GM23338 (cell line): Measurements from ENCODE around the gene MIX23. TPM values are rescaled to one million over a fixed set of nuclear protein-coding genes. Genes with fewer than 3 reads are reported as not detected.
A peak's percentile ranks its signal among the peaks of the same experiment; 100 is the strongest.

Experiments
- ATAC-seq: fragments of 200-7000 bp; cut with Tn5 transposase; 3 replicates; pipeline ENCODE4 v1.9.1; 2020
- DNase-seq: peaks from one replicate; pipeline ENCODE4 v3.0.0-alpha.2; 2015; ENCODE audit warnings: low spot score
- H2AFZ ChIP-seq: fragments of 200-600 bp; sonication (generic); 2 replicates; pipeline ENCODE4 v1.8.0; 2016; ENCODE audit warnings: antibody characterized with exemption, mild to moderate bottlenecking, moderate library complexity
- H3F3A ChIP-seq: fragments of 200-600 bp; sonication (generic); replicated peaks from 2 replicates; pipeline ENCODE4 v1.8.0; 2017; ENCODE audit warnings: antibody characterized with exemption, mixed run types, low read depth
- H3K27ac ChIP-seq: fragments of 200-600 bp; sonication (generic); 2 replicates; pipeline ENCODE4 v1.6.1; 2016; ENCODE audit warnings: low read depth
- H3K27me3 ChIP-seq: fragments of 200-600 bp; sonication (generic); 2 replicates; pipeline ENCODE4 v1.8.0; 2016; ENCODE audit warnings: mild to moderate bottlenecking, mixed run types, moderate library complexity; ENCODE audit not compliant: insufficient read depth
- H3K36me3 ChIP-seq: fragments of 200-600 bp; sonication (generic); 2 replicates; pipeline ENCODE4 v1.8.0; 2016; ENCODE audit warnings: mild to moderate bottlenecking; ENCODE audit not compliant: insufficient read depth
- H3K4me1 ChIP-seq: fragments of 200-600 bp; sonication (generic); 2 replicates; pipeline ENCODE4 v1.8.0; 2016; ENCODE audit warnings: mild to moderate bottlenecking, moderate library complexity; ENCODE audit not compliant: insufficient read depth
- H3K4me2 ChIP-seq: fragments of 200-600 bp; sonication (generic); 2 replicates; pipeline ENCODE4 v1.7.1; 2017; ENCODE audit warnings: mixed run types
- H3K4me3 ChIP-seq: fragments of 200-600 bp; sonication (generic); 2 replicates; pipeline ENCODE4 v1.6.1; 2016; ENCODE audit warnings: mixed run types
- H3K79me2 ChIP-seq: fragments of 200-600 bp; sonication (generic); replicated peaks from 2 replicates; pipeline ENCODE4 v1.8.0; 2017; ENCODE audit warnings: mild to moderate bottlenecking; ENCODE audit not compliant: insufficient read depth
- H3K9me2 ChIP-seq: fragments of 200-600 bp; sonication (generic); 2 replicates; pipeline ENCODE4 v1.8.0; 2017; ENCODE audit not compliant: insufficient read depth
- H4K20me1 ChIP-seq: fragments of 200-600 bp; sonication (generic); replicated peaks from 2 replicates; pipeline ENCODE4 v1.8.0; 2017; ENCODE audit warnings: mild to moderate bottlenecking; ENCODE audit not compliant: insufficient read depth
- H3K27ac Mint-ChIP-seq: 2 replicates; pipeline ENCODE4 v1.8.0; 2020; ENCODE audit warnings: inconsistent platforms, mild to moderate bottlenecking, moderate library complexity, mixed read lengths
- H3K27me3 Mint-ChIP-seq: 3 replicates; pipeline ENCODE4 v1.8.0; 2022; ENCODE audit warnings: low read depth, mild to moderate bottlenecking, moderate library complexity, mixed read lengths, inconsistent platforms; ENCODE audit not compliant: insufficient read depth, poor library complexity
- H3K36me3 Mint-ChIP-seq: 3 replicates; pipeline ENCODE4 v1.8.0; 2021; ENCODE audit warnings: low read depth, mild to moderate bottlenecking, inconsistent platforms, moderate library complexity, mixed read lengths
- H3K4me1 Mint-ChIP-seq: 3 replicates; pipeline ENCODE4 v1.8.0; 2020; ENCODE audit warnings: mild to moderate bottlenecking, inconsistent platforms, mixed read lengths
- H3K4me3 Mint-ChIP-seq: 3 replicates; pipeline ENCODE4 v1.8.0; 2021; ENCODE audit warnings: moderate library complexity, mild to moderate bottlenecking, inconsistent platforms, mixed read lengths
- H3K9me3 Mint-ChIP-seq: 3 replicates; pipeline ENCODE4 v1.8.0; 2020; ENCODE audit warnings: moderate library complexity, mild to moderate bottlenecking, inconsistent platforms, mixed read lengths
- EZH2phosphoT487 ChIP-seq: fragments of 200-600 bp; sonication (generic); IDR thresholded peaks from one replicate; pipeline ENCODE4 v1.8.1; 2018; ENCODE audit warnings: antibody characterized with exemption; ENCODE audit not compliant: unreplicated experiment
- NANOG ChIP-seq: IDR thresholded peaks from 2 replicates; pipeline ENCODE4 v1.6.1; 2016; ENCODE audit warnings: antibody characterized with exemption, borderline replicate concordance
- POLR2AphosphoS5 ChIP-seq: IDR thresholded peaks from 2 replicates; pipeline ENCODE4 v1.6.1; 2016; ENCODE audit warnings: antibody characterized with exemption, low read depth
- REST ChIP-seq: IDR thresholded peaks from one replicate; pipeline ENCODE4 v1.6.1; 2018; ENCODE audit warnings: antibody characterized with exemption; ENCODE audit not compliant: unreplicated experiment
- STAT1 ChIP-seq: IDR thresholded peaks from one replicate; pipeline ENCODE4 v1.6.1; 2016; ENCODE audit warnings: antibody characterized with exemption; ENCODE audit not compliant: unreplicated experiment
- ZNF114 ChIP-seq: fragments of 250-450 bp; sonication (Bioruptor Pico); IDR thresholded peaks from 2 replicates; pipeline ENCODE4 v1.5.0; 2020; ENCODE audit warnings: mild to moderate bottlenecking, moderate library complexity
- ZNF462 ChIP-seq: fragments of 250-450 bp; sonication (Bioruptor Pico); IDR thresholded peaks from 2 replicates; pipeline ENCODE4 v1.5.0; 2020; ENCODE audit warnings: mild to moderate bottlenecking, moderate library complexity
- polyA plus RNA-seq: library from polyadenylated mRNA; unstranded; fragments of >200 nt; fragmentation: Nextera tagmentation; extraction: Ambion mirVana; gene quantifications from 2 replicates; pipeline ENCODE4 v1.2.1, GENCODE V29; 2016
- total RNA-seq: library from RNA; depleted of rRNA; stranded (reverse); fragments of >200 nt; shearing (Covaris generic); gene quantifications from 2 replicates; pipeline ENCODE4 v1.2.3, GENCODE V29; 2014

The MIX23 gene
- total and polyA plus RNA-seq, 2 experiments from 2014 or later: 57.7 to 146 TPM

- no peak overlapping the region for H3K4me3 Mint-ChIP-seq
- ATAC-seq: no peak
- no peaks in the 10 kb centered on the region for H3K36me3 Mint-ChIP-seq
- H3K4me1 Mint-ChIP-seq: peaks cover 6% of the 10 kb centered on the region
- Histone ChIP-seq H3K4me2 (no peak overlapping the region), H3K27me3 (no peaks in the 10 kb centered on the region), H3K79me2 (peaks cover 4% of the 10 kb centered on the region; the same call in 1 of the 2 replicates), H3K36me3 (no peaks in the 10 kb centered on the region), H3K4me3 (no peak overlapping the region), H3K9me2 (no peaks in the 10 kb centered on the region), H4K20me1 (no peaks in the 10 kb centered on the region), H3F3A (no peaks in the 10 kb centered on the region), H2AFZ (no peak overlapping the region), H3K27ac (0 out of 2 replicates have a peak overlapping the region, but pooled peaks have one; percentile 10), H3K4me1 (peaks cover 5% of the 10 kb centered on the region; the same call in 1 of the 2 replicates)
- H3K27me3 Mint-ChIP-seq: peaks cover 1% of the 10 kb centered on the region
- TF ChIP-seq ZNF114 (CRISPR knock-in tag): no peak
- TF ChIP-seq ZNF462 (CRISPR knock-in tag): no peak
- no peak for TF ChIP-seq NANOG
- no peak for TF ChIP-seq POLR2AphosphoS5
- no peak for TF ChIP-seq STAT1
- no peak for TF ChIP-seq REST
- TF ChIP-seq EZH2phosphoT487: no peak
- DNase-seq: no peak
- H3K27ac Mint-ChIP-seq: peak overlapping the region; percentile 92
- no peaks in the 10 kb centered on the region for H3K9me3 Mint-ChIP-seq
Measured at GRCh38 chr3:122394173-122394572, 11.1 kb upstream of the MIX23 start.
